Upper lobe of right lung (tissue), 1 donor: ENCODE data around the gene ENTREP1. TPM values are rescaled to one million over a fixed set of nuclear protein-coding genes. Genes with fewer than 3 reads are reported as not detected.
"Not testable (repeated sequence)": the region's sequence is repeated elsewhere in the genome, so short reads cannot be mapped to it uniquely, and the experiment has no call there.

Source experiments
- ATAC-seq: fragments of 200-7000 bp; cut with Tn5 transposase; one replicate; pipeline ENCODE4 v1.9.1; 2020; ENCODE audit warnings: mild to moderate bottlenecking, moderate library complexity
- DNase-seq: peaks from one replicate; pipeline ENCODE4 v3.0.0-alpha.2; 2020
- H3K27ac ChIP-seq: fragments of 200-600 bp; one replicate; pipeline ENCODE4 v1.8.0; 2022
- H3K27me3 ChIP-seq: fragments of 200-600 bp; one replicate; pipeline ENCODE4 v1.8.0; 2022; ENCODE audit warnings: mild to moderate bottlenecking
- H3K36me3 ChIP-seq: fragments of 200-600 bp; one replicate; pipeline ENCODE4 v1.8.0; 2022
- H3K4me1 ChIP-seq: fragments of 200-600 bp; one replicate; pipeline ENCODE4 v1.8.0; 2022
- H3K4me3 ChIP-seq: fragments of 200-600 bp; one replicate; pipeline ENCODE4 v1.8.0; 2022; ENCODE audit warnings: mild to moderate bottlenecking
- H3K9me3 ChIP-seq: fragments of 200-600 bp; one replicate; pipeline ENCODE4 v1.8.0; 2022
- intact Hi-C: fragments of 100-400 bp; cut with DNase I; formaldehyde crosslinking; loops from one replicate; pipeline ENCODE4 v1.11.0; 2022
- total RNA-seq: library from RNA; stranded (reverse); fragmentation: NEBNext Ultra II Directional; extraction: Animal tissue kit (Norgen Biotek cat#: 25700); gene quantifications from one replicate; pipeline ENCODE4 v1.2.1, GENCODE V29; 2021
- TF ChIP-seq, protein P1 (sequence below): fragments of 200-600 bp; IDR thresholded peaks from one replicate; pipeline ENCODE4 v1.8.0; 2022; ENCODE audit warnings: antibody characterized with exemption
- donor health status: DM: no; HTN: yes; CAD: no; lungs with severe emphysema.

ENTREP1 gene
- total RNA-seq, 1 donor from 2014 or later: 34.9 TPM

DNA sequence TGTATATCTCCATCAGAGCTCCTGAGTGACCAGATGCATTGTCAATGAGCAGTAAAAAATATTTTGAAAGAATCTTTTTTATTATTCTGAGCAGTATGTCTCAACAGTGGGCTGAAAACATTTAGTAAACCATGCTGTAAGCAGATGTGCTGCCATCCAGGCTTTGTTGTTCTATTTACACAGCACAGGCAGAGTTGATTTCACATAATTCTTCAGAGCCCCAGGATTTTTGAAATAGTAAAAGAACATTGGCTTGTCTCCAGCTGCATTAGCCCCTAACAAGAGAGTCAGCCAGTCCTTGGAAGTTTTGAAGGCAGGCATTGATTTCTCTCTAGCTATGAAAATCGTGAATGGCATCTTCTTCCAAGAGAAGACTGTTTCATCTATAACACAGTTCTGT, 25.2 kb upstream of the ENTREP1 start:
- Histone ChIP-seq H3K27ac (no peak overlapping the region), H3K4me3 (no peak overlapping the region), H3K9me3 (no peaks in the 10 kb centered on the region), H3K36me3 (no peaks in the 10 kb centered on the region), H3K4me1 (no peaks in the 10 kb centered on the region), H3K27me3 (no peaks in the 10 kb centered on the region)
- ATAC-seq (no peak), DNase-seq (no peak)
- TF ChIP-seq, protein P1, sequence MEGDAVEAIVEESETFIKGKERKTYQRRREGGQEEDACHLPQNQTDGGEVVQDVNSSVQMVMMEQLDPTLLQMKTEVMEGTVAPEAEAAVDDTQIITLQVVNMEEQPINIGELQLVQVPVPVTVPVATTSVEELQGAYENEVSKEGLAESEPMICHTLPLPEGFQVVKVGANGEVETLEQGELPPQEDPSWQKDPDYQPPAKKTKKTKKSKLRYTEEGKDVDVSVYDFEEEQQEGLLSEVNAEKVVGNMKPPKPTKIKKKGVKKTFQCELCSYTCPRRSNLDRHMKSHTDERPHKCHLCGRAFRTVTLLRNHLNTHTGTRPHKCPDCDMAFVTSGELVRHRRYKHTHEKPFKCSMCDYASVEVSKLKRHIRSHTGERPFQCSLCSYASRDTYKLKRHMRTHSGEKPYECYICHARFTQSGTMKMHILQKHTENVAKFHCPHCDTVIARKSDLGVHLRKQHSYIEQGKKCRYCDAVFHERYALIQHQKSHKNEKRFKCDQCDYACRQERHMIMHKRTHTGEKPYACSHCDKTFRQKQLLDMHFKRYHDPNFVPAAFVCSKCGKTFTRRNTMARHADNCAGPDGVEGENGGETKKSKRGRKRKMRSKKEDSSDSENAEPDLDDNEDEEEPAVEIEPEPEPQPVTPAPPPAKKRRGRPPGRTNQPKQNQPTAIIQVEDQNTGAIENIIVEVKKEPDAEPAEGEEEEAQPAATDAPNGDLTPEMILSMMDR: no peak
- intact Hi-C loops: no loop called here

DNA sequence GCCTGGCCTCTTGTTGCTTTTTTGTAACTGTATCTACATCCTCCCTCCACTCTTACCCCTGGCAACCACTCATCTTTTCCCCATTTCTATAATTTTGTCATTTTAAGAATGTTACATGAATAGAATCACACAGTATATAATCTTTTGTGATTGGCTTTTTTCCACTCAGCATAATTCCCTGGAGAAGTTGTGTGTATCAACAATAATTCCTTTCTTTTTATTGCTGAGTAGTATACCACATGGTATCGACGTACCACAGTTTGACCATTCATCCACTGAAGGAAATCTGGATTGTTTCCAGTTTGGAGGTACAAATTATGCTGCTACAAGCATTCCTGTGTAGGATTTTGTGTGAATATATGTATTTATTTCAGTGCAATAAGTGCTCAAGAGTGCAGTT, 21.7 kb upstream of the ENTREP1 start:
- intact Hi-C loops: no loop called here
- no peaks in the 10 kb centered on the region for H3K9me3 ChIP-seq
- no peak overlapping the region for H3K4me3 ChIP-seq
- DNase-seq: no peak
- no peaks in the 10 kb centered on the region for H3K27me3 ChIP-seq
- no peak overlapping the region for H3K27ac ChIP-seq
- peaks cover 6% of the 10 kb centered on the region for H3K4me1 ChIP-seq
- TF ChIP-seq, protein P1: no peak
- ATAC-seq: no peak
- H3K36me3 ChIP-seq: no peaks in the 10 kb centered on the region

DNA sequence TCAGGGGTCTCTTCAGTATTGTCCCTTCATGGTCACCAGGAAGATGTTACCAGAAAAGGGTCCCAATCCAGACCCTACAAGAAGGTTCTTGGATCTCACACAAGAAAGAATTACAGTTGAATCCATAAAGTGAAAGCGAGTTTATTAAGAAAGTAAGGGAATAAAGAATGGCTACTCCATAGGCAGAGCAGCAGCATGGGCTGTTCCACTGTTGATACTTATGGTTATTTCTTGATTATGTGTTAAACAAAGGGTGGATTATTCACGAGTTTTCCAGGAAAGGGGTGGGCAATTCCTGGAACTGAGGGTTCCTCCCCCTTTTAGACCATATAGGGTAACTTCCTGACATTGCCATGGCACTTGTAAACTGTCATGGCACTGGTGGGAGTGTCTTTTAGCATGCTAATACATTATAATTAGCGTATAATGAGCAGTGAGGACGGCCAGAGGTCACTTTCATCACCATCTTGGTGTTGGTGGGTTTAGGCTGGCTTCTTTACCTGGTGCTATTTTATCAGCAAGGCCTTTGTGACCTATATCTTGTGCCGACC, 18.0 kb upstream of the ENTREP1 start:
- H3K27me3 ChIP-seq, ATAC-seq, H3K4me3 ChIP-seq, H3K9me3 ChIP-seq, H3K36me3 ChIP-seq, intact Hi-C loops, H3K4me1 ChIP-seq, DNase-seq: not testable (repeated sequence)
- H3K27ac ChIP-seq: peak overlapping the region; percentile 11

- DNase-seq (no peak), ATAC-seq (peak; percentile 93)
- no peaks in the 10 kb centered on the region for H3K36me3 ChIP-seq
- H3K9me3 ChIP-seq: no peaks in the 10 kb centered on the region
- H3K27ac ChIP-seq: peak overlapping the region; percentile 11
- peaks cover 6% of the 10 kb centered on the region for H3K4me1 ChIP-seq
- H3K4me3 ChIP-seq: no peak overlapping the region
- no peaks in the 10 kb centered on the region for H3K27me3 ChIP-seq
- TF ChIP-seq, protein P1: peak; percentile 8
- intact Hi-C loops: no loop called here
These were observed 17.4 kb upstream of the ENTREP1 start for GRCh38 chr9:69307446-69308205.

GRCh38 chr9:69308206-69308931, 16.6 kb upstream of the ENTREP1 start:
- TF ChIP-seq, protein P1: no peak
- H3K27ac ChIP-seq: no peak overlapping the region
- ATAC-seq (no peak), DNase-seq (no peak)
- no peak overlapping the region for H3K4me3 ChIP-seq
- intact Hi-C loops: no loop called here
- no peaks in the 10 kb centered on the region for H3K27me3 ChIP-seq
- H3K4me1 ChIP-seq: peaks cover 6% of the 10 kb centered on the region
- H3K9me3 ChIP-seq: no peaks in the 10 kb centered on the region
- no peaks in the 10 kb centered on the region for H3K36me3 ChIP-seq

- ATAC-seq (no peak), DNase-seq (no peak)
- Histone ChIP-seq H3K4me3 (no peak overlapping the region), H3K36me3 (no peaks in the 10 kb centered on the region), H3K4me1 (no peaks in the 10 kb centered on the region), H3K27ac (no peak overlapping the region), H3K9me3 (no peaks in the 10 kb centered on the region), H3K27me3 (no peaks in the 10 kb centered on the region)
- TF ChIP-seq, protein P1: no peak
- intact Hi-C loops: no loop called here
These were observed 11.8 kb upstream of the ENTREP1 start for GRCh38 chr9:69313175-69313574.
